Measurements from ENCODE around the gene RPL23. TPM values are rescaled to one million over a fixed set of nuclear protein-coding genes. Genes with fewer than 3 reads are reported as not detected.

RPL23 gene
- total and polyA plus RNA-seq, 9 of the 15 experiments (the other 6 are each of a cell fraction or from before 2014, with no cell fraction given): 1,745 to 3,667 (median 3,096) TPM

- peak; percentile 75 for TF ChIP-seq ZNF740 (CRISPR knock-in tag; IDR thresholded peaks at IDR 0.05)
- TF ChIP-seq ZNF740 (tag; IDR thresholded peaks at IDR 0.05): peak in 1 of 2 experiments; percentile 80; a peak in 2 of 4 replicates
- TF ChIP-seq ZNF644 (tag; IDR thresholded peaks at IDR 0.05; ENCODE audit: low read depth): no peak
- no peak for TF ChIP-seq NFE2L1 (tag; IDR thresholded peaks at IDR 0.05; ENCODE audit: borderline replicate concordance, low read depth)
- TF ChIP-seq HLTF (IDR thresholded peaks at IDR 0.05): peak; percentile 17
- no peak for TF ChIP-seq ZFP36 (IDR thresholded peaks at IDR 0.05; ENCODE audit: low read depth, low read length, partially characterized antibody)
- TF ChIP-seq HOMEZ (CRISPR knock-in tag; IDR thresholded peaks at IDR 0.05): no peak
- peak in 1 of 2 experiments; percentile 60; a peak in 1 of 4 replicates for TF ChIP-seq ZMIZ1 (IDR thresholded peaks at IDR 0.05; ENCODE audit: low read depth in 2 of 2, low read length in 2 of 2)
- TF ChIP-seq ZBTB1 (CRISPR knock-in tag; IDR thresholded peaks at IDR 0.05; ENCODE audit: borderline replicate concordance, low read depth): no peak; the same call in 1 of the 2 replicates
- no peak for TF ChIP-seq ZNF408 (CRISPR knock-in tag; IDR thresholded peaks at IDR 0.05; ENCODE audit: low read depth)
- TF ChIP-seq KLF16 (IDR thresholded peaks at IDR 0.05): no peak
- no peak for TF ChIP-seq HOXB6 (CRISPR knock-in tag; IDR thresholded peaks at IDR 0.05; ENCODE audit: borderline replicate concordance)
- peak; percentile 91 for TF ChIP-seq EP300 (IDR thresholded peaks at IDR 0.05; ENCODE audit: low read length)
- TF ChIP-seq ARHGAP35 (IDR thresholded peaks at IDR 0.05; ENCODE audit: partially characterized antibody): no peak
- no peak for TF ChIP-seq ZNF143 (CRISPR knock-in tag; IDR thresholded peaks at IDR 0.05)
- no peak for TF ChIP-seq POLR3A (IDR thresholded peaks at IDR 0.05; ENCODE audit: borderline replicate concordance, extremely low read depth, insufficient read depth, insufficient read length)
- TF ChIP-seq SP2 (IDR thresholded peaks at IDR 0.05; ENCODE audit: extremely low read depth, low read depth, low read length, poor library complexity, severe bottlenecking): no peak
- no peak for TF ChIP-seq XRCC4 (IDR thresholded peaks at IDR 0.05; ENCODE audit: extremely low read depth, insufficient read depth, insufficient read length)
- no peak for TF ChIP-seq ZBTB5 (IDR thresholded peaks at IDR 0.05)
Measured at GRCh38 chr17:38824899-38825761, 28.4 kb downstream of the RPL23 start, which contains the start of gene CWC25 (continued).
